Tibial artery (tissue), 4 donors: ENCODE data around the gene ACAP3.

Experiments used
- DNase-seq, 2 donors: peaks; one replicate each; pipeline ENCODE4 v3.0.0-alpha.2; 2019
- H3K27ac ChIP-seq, 2 donors: fragments of 200-600 bp; sonication (generic) in 1 of 2; 1 replicate in 1 of 2; 2 replicates in 1 of 2; pipeline ENCODE4 v1.5.1; 2018 to 2019; ENCODE audit warnings: mild to moderate bottlenecking in 1 of 2
- H3K27me3 ChIP-seq, 2 donors: fragments of 200-600 bp; sonication (generic) in 1 of 2; one replicate each; pipeline versions ENCODE4 v1.5.1 to v1.6.0; 2016 to 2019
- H3K36me3 ChIP-seq, 3 donors: fragments of 200-600 bp; sonication (generic) in 2 of 3; one replicate each; pipeline ENCODE4 v1.5.1; 2016 to 2019; ENCODE audit warnings: mild to moderate bottlenecking in 2 of 3
- H3K4me1 ChIP-seq, 4 donors: fragments of 200-600 bp; sonication (generic) in 2 of 4; 1 replicate in 3 of 4; 2 replicates in 1 of 4; pipeline ENCODE4 v1.5.1; 2016 to 2019
- H3K4me3 ChIP-seq, 2 donors: fragments of 200-600 bp; sonication (generic) in 1 of 2; 1 replicate in 1 of 2; 2 replicates in 1 of 2; pipeline ENCODE4 v1.5.1; 2018 to 2019; ENCODE audit warnings: mild to moderate bottlenecking in 2 of 2
- H3K9me3 ChIP-seq, 3 donors: fragments of 200-600 bp; sonication (generic) in 1 of 3; one replicate each; pipeline ENCODE4 v1.5.1; 2016 to 2019
- CTCF ChIP-seq, 2 experiments: fragments of 200-600 bp in 1 of 2; fragments of 450-650 bp in 1 of 2; IDR thresholded peaks; one replicate each; pipeline ENCODE4 v1.5.1; 2017 to 2019; ENCODE audit warnings: antibody characterized with exemption in 2 of 2, mild to moderate bottlenecking in 1 of 2, moderate library complexity in 1 of 2
- intact Hi-C: fragments of 100-400 bp; cut with DNase I; formaldehyde crosslinking; loops from one replicate; pipeline ENCODE4 v1.15.0; 2023; ENCODE audit warnings: low total_unique reads

The ACAP3 gene

GRCh38 chr1:1259951-1260600 lies 47.7 kb downstream of the ACAP3 start:
- no peak for DNase-seq
- Histone ChIP-seq H3K4me3 (no peak overlapping the region), H3K27ac (no peak overlapping the region), H3K9me3 (no peaks in the 10 kb centered on the region), H3K4me1 (peaks cover 0 to 3% (median 0%) of the 10 kb centered on the region in 4 donors), H3K36me3 (peaks cover 61 to 90% (median 85%) of the 10 kb centered on the region in 3 donors), H3K27me3 (no peaks in the 10 kb centered on the region)
- intact Hi-C loops, result no loop called here
- no peak for TF ChIP-seq CTCF (IDR thresholded peaks at IDR 0.05)

- Histone ChIP-seq H3K36me3 (peaks cover 67 to 90% (median 86%) of the 10 kb centered on the region in 3 donors), H3K4me1 (no peaks in the 10 kb centered on the region), H3K27me3 (no peaks in the 10 kb centered on the region), H3K27ac (no peak overlapping the region), H3K9me3 (no peaks in the 10 kb centered on the region), H3K4me3 (no peak overlapping the region)
- no peak for TF ChIP-seq CTCF (IDR thresholded peaks at IDR 0.05)
- no peak for DNase-seq
- intact Hi-C loops, result no loop called here
Observed at GRCh38 chr1:1259540-1259939, 48.2 kb downstream of the ACAP3 start.

DNA sequence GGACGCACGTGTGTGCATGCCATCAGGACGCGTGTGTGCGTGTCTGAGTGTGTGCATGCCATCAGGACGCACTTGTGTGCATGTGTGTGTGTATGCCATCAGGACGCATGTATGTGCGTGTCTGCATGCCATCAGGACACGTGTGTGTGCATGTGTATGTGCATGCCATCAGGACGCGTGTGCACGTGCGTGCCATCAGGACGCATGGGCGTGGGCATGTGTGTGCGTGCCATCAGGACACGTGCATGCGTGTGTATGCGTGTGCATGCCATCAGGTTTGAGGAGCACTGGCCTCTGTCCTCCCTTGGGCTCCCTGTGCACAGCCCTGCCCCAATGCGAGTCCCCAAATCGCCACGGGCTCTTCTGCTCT lies 48.6 kb downstream of the ACAP3 start:
- no peaks in the 10 kb centered on the region for H3K27me3 ChIP-seq
- intact Hi-C loops, result no loop called here
- H3K4me1 ChIP-seq, result no peaks in the 10 kb centered on the region
- H3K27ac ChIP-seq, result no peak overlapping the region
- TF ChIP-seq CTCF (IDR thresholded peaks at IDR 0.05), result no peak
- H3K4me3 ChIP-seq, result no peak overlapping the region
- H3K9me3 ChIP-seq, result no peaks in the 10 kb centered on the region
- DNase-seq, result no peak
- peaks cover 70 to 90% (median 86%) of the 10 kb centered on the region in 3 donors for H3K36me3 ChIP-seq

DNA sequence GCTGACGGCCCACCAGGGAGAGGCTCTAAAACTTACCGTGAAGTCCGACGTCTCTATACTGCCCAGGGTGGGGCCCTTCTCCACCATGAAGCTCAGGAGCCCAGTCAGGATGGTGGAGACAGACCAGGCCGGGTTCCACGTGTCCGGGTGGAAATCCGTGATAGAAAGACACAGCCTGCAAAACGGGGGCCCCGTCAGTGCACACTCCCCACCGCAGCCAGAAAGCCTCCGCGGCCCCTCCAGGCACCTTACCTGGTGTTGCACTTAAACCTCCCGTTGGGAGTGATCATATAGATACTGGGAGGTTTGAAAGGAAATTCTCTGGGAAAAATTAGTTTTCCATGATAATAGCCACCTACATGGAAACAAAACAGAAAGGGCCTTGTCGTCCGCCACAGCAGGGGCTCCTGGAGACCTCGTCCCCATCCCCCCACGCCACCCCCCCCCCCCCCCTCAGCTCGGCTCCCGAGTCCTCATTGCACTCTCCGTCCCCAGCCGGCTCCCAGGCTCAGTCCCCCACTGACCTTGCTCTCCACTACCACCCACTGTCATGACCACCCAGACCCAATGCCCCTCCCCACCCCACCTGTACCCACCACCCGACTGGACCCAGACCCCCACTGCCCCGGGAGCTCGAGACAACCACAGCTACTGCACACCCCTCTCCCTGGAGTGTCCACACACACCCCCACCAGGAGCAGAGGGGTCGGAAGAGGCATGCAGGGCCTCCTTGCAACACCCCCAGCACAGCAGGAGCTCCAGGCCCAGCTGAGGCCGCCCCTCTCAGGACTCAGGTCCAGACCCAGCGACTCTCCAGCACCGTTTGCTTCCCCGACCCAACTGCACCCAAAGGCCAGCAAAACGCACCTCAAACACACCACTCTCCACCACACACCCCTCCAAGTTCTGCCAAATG lies 50.5 kb downstream of the ACAP3 start:
- Histone ChIP-seq H3K27ac (no peak overlapping the region), H3K27me3 (no peaks in the 10 kb centered on the region), H3K9me3 (no peaks in the 10 kb centered on the region), H3K4me3 (no peak overlapping the region), H3K36me3 (peaks cover 58 to 90% (median 81%) of the 10 kb centered on the region in 3 donors), H3K4me1 (no peaks in the 10 kb centered on the region)
- DNase-seq, result no peak
- TF ChIP-seq CTCF (IDR thresholded peaks at IDR 0.05), result no peak
- intact Hi-C loops, result no loop called here

GRCh38 chr1:1255611-1256010 lies 52.1 kb downstream of the ACAP3 start:
- Histone ChIP-seq H3K27ac (no peak overlapping the region), H3K9me3 (no peaks in the 10 kb centered on the region), H3K4me1 (no peaks in the 10 kb centered on the region), H3K4me3 (no peak overlapping the region), H3K27me3 (no peaks in the 10 kb centered on the region), H3K36me3 (peaks cover 44 to 90% (median 70%) of the 10 kb centered on the region in 3 donors)
- DNase-seq, result no peak
- intact Hi-C loops, result no loop called here
- no peak for TF ChIP-seq CTCF (IDR thresholded peaks at IDR 0.05)
